Limb (tissue), 2 donors: ENCODE results near the gene ZFR2.

Experiments
- DNase-seq, 2 donors: peaks; one replicate each; pipeline ENCODE4 v3.0.0-alpha.2; 2016; ENCODE audit errors: extremely low spot score in 2 of 2

The ZFR2 gene

GRCh38 chr19:3790941-3791340 is 77.9 kb downstream of the ZFR2 start:
- DNase-seq, result no peak

- no peak for DNase-seq
These were observed 78.6 kb downstream of the ZFR2 start for GRCh38 chr19:3790209-3790734.

- no peak for DNase-seq
These were observed 79.7 kb downstream of the ZFR2 start for GRCh38 chr19:3788996-3789778.

GRCh38 chr19:3785938-3786824 is 82.7 kb downstream of the ZFR2 start, which contains the start of gene MATK:
Gene MATK, minus strand, starts transcription at chr19:3786381. Its CDS starts 1,246 bp downstream, at chr19:3785135.
- DNase-seq, result no peak

- DNase-seq, result no peak
These were observed 83.3 kb downstream of the ZFR2 start for GRCh38 chr19:3785451-3785937.

GRCh38 chr19:3784607-3785450 is 84.0 kb downstream of the ZFR2 start:
- DNase-seq, result no peak

GRCh38 chr19:3783660-3784584 is 84.9 kb downstream of the ZFR2 start:
- no peak for DNase-seq

- no peak for DNase-seq
These were observed 85.9 kb downstream of the ZFR2 start for GRCh38 chr19:3782903-3783302.

- no peak for DNase-seq
These were observed 86.5 kb downstream of the ZFR2 start for GRCh38 chr19:3782330-3782729.

- no peak for DNase-seq
These were observed 87.2 kb downstream of the ZFR2 start for GRCh38 chr19:3781603-3782002.

GRCh38 chr19:3780786-3781304 is 88.0 kb downstream of the ZFR2 start:
- DNase-seq, result no peak

- DNase-seq, result no peak
These were observed 89.7 kb downstream of the ZFR2 start for GRCh38 chr19:3778899-3779723.

GRCh38 chr19:3778104-3778867 is 90.6 kb downstream of the ZFR2 start:
- no peak for DNase-seq

GRCh38 chr19:3776479-3777040 is 92.3 kb downstream of the ZFR2 start:
- DNase-seq, result no peak

GRCh38 chr19:3775831-3776230 is 93.0 kb downstream of the ZFR2 start:
- DNase-seq, result no peak

GRCh38 chr19:3775374-3775711 is 93.5 kb downstream of the ZFR2 start:
- no peak for DNase-seq

GRCh38 chr19:3774621-3775373 is 94.0 kb downstream of the ZFR2 start:
- DNase-seq, result no peak
